GM10266 (cell line): ENCODE measurements around the gene SLC35B2.

Experiments
- DNase-seq: peaks from one replicate; pipeline ENCODE4 v3.0.0; 2012; ENCODE audit errors: extremely low spot score
- TF ChIP-seq, protein P1 (sequence below): IDR thresholded peaks from 2 replicates; pipeline ENCODE4 v1.5.1; 2012; ENCODE audit warnings: mild to moderate bottlenecking, low read depth; ENCODE audit not compliant: control insufficient read depth, insufficient read depth; ENCODE audit errors: missing control alignments

Gene SLC35B2

DNA sequence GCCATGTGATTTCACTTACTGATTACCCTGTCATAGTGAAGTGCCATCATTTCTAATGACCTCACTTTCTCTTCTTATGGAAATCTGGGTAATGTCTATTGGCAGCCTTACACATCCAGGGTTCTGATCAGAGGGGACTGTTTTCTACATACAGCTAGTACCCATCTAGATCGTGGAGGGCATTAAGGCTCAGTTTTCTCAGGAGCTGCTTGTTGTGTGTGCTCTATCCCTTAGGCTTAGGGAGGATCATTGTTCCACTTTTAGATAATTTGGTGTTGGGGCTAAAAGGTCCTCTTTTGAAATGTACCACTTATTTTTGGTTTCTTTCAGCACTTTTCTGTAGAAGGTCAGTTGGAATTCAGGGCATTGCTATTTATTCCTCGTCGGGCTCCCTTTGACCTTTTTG lies 6.6 kb downstream of the SLC35B2 start:
- TF ChIP-seq, protein P1, sequence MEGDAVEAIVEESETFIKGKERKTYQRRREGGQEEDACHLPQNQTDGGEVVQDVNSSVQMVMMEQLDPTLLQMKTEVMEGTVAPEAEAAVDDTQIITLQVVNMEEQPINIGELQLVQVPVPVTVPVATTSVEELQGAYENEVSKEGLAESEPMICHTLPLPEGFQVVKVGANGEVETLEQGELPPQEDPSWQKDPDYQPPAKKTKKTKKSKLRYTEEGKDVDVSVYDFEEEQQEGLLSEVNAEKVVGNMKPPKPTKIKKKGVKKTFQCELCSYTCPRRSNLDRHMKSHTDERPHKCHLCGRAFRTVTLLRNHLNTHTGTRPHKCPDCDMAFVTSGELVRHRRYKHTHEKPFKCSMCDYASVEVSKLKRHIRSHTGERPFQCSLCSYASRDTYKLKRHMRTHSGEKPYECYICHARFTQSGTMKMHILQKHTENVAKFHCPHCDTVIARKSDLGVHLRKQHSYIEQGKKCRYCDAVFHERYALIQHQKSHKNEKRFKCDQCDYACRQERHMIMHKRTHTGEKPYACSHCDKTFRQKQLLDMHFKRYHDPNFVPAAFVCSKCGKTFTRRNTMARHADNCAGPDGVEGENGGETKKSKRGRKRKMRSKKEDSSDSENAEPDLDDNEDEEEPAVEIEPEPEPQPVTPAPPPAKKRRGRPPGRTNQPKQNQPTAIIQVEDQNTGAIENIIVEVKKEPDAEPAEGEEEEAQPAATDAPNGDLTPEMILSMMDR = no peak
- no peak for DNase-seq

DNA sequence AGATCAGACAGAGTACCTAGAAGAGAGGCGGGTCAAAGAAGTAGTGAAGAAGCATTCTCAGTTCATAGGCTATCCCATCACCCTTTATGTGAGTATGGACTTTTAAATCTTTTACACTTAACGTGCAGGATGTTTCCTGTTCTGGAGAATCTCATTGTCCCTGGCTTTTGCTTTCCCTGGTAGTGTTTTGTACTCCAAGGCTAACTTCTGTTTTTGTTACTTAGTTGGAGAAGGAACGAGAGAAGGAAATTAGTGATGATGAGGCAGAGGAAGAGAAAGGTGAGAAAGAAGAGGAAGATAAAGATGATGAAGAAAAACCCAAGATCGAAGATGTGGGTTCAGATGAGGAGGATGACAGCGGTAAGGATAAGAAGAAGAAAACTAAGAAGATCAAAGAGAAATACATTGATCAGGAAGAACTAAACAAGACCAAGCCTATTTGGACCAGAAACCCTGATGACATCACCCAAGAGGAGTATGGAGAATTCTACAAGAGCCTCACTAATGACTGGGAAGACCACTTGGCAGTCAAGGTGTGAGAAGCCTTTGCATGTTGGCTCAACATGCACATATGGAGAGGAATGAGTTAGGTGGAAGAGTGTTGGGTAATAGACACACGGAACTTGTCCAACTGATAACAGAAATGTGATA lies 7.1 kb downstream of the SLC35B2 start:
- DNase-seq = no peak
- TF ChIP-seq, protein P1 = no peak

DNA sequence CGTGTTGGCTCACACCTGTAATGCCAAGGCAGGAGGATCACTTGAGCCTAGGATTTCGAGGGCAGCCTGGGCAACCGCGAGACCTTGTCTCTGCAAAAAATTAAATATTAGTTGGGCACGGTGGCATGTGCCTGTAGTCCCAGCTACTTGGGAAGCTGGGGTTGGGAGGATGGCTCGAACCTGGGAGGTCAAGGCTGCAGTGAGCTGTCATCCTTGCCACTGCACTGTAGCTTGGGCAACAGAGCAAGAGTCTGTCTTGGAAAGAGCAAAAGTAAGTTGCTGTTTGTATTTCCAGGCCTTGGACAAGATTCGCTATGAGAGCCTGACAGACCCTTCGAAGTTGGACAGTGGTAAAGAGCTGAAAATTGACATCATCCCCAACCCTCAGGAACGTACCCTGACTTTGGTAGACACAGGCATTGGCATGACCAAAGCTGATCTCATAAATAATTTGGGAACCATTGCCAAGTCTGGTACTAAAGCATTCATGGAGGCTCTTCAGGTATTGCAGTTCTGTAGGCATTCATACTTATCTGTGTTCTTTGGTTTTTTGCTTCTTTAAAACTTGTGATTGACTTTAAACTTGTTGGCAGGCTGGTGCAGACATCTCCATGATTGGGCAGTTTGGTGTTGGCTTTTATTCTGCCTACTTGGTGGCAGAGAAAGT lies 8.1 kb downstream of the SLC35B2 start:
- TF ChIP-seq, protein P1 = no peak
- DNase-seq = no peak

DNA sequence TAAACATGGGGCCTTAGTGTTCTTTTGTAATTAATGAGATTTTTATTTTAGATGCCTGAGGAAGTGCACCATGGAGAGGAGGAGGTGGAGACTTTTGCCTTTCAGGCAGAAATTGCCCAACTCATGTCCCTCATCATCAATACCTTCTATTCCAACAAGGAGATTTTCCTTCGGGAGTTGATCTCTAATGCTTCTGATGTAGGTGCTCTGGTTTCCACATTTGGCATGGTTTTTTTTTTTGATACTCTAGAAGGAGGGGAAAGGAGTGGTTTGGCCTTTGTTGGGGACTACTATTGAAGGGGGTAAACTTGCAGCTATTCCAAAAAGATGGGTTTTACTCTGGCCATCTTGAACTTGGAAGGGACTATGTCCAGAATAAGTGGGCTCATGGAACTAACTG lies 8.7 kb downstream of the SLC35B2 start:
- DNase-seq = no peak
- TF ChIP-seq, protein P1 = no peak

DNA sequence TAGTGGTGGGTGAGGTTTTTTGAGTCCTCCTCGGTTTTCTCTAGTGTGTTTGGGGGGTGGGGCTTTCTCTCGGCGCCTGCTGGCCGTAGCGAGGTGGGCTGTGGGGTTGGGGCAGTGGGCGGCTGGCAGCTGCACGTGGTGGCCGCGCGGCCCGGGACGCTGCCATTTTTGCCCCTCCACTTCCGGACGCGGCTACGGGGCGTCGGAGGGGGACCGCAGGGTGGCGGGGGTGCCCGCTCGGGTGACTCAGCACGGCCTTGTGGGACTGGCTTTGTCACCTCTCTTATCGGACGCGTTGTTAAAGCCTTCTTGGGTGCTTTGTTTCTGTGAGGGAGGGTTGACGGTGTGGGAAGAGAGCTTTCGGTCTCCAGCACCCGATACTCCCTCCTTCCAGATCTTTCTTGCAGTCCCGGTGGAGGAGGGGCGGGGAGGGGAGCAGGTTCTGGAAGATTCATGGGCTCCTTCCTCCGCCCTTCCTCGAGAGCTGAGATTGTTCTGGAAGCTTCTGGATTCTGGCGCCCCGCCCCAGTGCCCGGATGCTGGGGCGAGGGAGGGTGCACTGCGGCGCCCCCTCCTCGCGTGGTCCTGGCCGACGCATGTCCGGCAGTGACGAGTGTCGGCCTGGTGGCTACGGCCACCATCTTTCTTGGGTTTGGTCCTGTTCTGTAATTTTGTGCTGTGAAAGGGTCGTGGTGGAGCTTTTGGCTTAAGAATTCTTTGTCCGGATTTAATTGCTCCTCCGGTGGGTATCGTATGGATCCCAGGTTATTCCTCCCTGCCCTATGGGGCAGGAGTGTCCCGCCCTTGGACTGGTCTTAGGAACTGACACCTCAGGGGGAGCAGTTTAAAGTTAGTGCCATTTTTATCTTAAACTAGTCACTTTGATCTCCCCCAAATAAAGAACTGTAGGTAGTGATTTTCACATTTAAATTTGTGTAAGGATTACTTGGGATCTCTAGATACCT lies 9.7 kb downstream of the SLC35B2 start:
- peak; percentile 65 for DNase-seq
- TF ChIP-seq, protein P1 = no peak

DNA sequence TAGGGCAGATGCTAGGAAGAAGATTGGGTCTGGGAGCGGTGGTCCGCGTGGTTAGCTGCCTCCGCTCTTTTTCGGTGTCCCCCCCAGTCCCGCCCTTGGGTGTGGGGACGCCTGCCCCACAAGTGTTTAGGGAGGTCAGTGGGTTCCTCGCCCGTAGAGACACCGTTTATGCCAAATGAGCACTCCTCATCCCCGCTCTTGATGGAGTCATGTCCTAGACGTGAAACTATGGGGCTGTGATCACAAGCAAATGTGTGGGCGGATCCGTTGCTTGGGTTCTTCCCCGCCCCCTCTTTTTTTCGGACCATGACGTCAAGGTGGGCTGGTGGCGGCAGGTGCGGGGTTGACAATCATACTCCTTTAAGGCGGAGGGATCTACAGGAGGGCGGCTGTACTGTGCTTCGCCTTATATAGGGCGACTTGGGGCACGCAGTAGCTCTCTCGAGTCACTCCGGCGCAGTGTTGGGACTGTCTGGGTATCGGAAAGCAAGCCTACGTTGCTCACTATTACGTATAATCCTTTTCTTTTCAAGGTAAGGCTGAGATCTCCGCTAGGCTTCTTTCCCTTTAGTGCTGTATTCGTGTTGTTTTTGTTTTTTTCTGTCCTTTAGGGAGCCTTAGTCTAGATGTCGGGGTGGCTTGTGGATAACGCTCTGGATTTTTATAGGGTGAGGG lies 10.5 kb downstream of the SLC35B2 start, which contains the start of gene HSP90AB1:
Gene HSP90AB1, plus strand, starts transcription at position 439 of the 675 bp plus-strand sequence. CDS start 1,529 bp downstream, outside the sequence.
- DNase-seq = peak; percentile 96
- TF ChIP-seq, protein P1 = no peak
